Measurements from ENCODE around the gene DPYSL3. TPM values are rescaled to one million over a fixed set of nuclear protein-coding genes. Genes with fewer than 3 reads are reported as not detected.
"Not testable (repeated sequence)": the region's sequence is repeated elsewhere in the genome, so short reads cannot be mapped to it uniquely, and the experiment has no call there.

DPYSL3 gene
- total RNA-seq, 3 donors from 2014 or later: 12.0 to 134 (median 31.1) TPM

- Histone ChIP-seq H3K4me3 (no peak overlapping the region), H3K36me3 (ENCODE audit: low read depth) (no peaks in the 10 kb centered on the region), H3K9me3 (no peaks in the 10 kb centered on the region), H3K4me1 (ENCODE audit: low read depth) (no peaks in the 10 kb centered on the region)
- peak; percentile 52 for ATAC-seq
- TF ChIP-seq CTCF (IDR thresholded peaks at IDR 0.05): no peak
- DNase-seq: no peak
- intact Hi-C loops (cut with DNase I, micrococcal nuclease): loop anchor here (5.0 to 10.0 kb wide), 3 partner anchors 50 to 102 kb away; no protein-coding TSS in a partner anchor
Observed at GRCh38 chr5:147554261-147554817, 44.5 kb upstream of the DPYSL3 start.

GRCh38 chr5:147553817-147554216, 43.9 kb upstream of the DPYSL3 start:
- ATAC-seq; H3K4me3 ChIP-seq; H3K9me3 ChIP-seq; DNase-seq; H3K36me3 ChIP-seq (ENCODE audit: low read depth); H3K4me1 ChIP-seq (ENCODE audit: low read depth): not testable (repeated sequence)
- intact Hi-C loops (cut with DNase I, micrococcal nuclease): loop anchor here (5.0 to 10.0 kb wide), 3 partner anchors 49 to 102 kb away; no protein-coding TSS in a partner anchor

DNA sequence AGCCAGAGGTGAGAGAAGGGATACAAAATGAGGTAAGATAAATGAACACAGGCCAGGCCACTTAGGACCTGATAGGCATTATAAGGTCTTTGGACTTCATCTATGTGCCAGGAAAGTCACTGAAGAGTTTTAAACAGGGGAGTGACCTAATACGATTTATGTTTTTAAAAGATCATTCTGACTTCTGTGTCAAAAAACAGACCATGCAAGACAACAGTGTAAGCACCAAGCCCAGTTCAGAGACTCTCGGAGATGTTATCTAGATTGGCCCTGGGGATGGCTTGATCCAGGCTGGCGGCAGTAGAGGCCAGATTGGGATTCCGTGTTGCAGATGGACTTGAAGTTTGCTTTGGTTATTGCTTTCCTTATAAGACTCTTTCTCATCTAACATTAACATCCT, 43.0 kb upstream of the DPYSL3 start:
- no peak for DNase-seq
- Histone ChIP-seq H3K36me3 (ENCODE audit: low read depth) (no peaks in the 10 kb centered on the region), H3K4me3 (no peak overlapping the region), H3K9me3 (no peaks in the 10 kb centered on the region), H3K4me1 (ENCODE audit: low read depth) (no peaks in the 10 kb centered on the region)
- ATAC-seq: no peak
- intact Hi-C loops (cut with DNase I, micrococcal nuclease): loop anchor here (5.0 to 10.0 kb wide), 3 partner anchors 48 to 101 kb away; no protein-coding TSS in a partner anchor
- no peak for TF ChIP-seq CTCF (IDR thresholded peaks at IDR 0.05)

DNA sequence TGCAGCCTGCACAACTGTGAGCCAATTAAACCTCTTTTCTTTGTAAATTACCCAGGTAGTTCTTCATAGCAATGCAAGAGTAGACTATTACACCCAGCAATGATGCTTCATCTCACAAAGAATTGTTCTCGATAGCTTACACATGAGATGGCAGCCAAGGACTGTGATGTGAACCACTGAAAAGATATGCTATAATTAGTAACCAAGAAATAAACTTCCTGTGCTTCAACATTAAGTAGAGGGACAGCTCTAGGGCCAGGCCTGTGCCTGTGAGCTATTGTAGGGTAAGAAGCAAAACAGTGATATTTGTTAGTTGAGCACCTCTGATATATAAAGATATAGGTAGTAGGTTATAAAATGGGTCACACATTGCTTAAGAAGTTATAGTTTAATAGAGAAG, 41.8 kb upstream of the DPYSL3 start:
- Histone ChIP-seq H3K4me3 (no peak overlapping the region), H3K4me1 (ENCODE audit: low read depth) (no peaks in the 10 kb centered on the region), H3K9me3 (no peaks in the 10 kb centered on the region), H3K36me3 (ENCODE audit: low read depth) (no peaks in the 10 kb centered on the region)
- DNase-seq (no peak), ATAC-seq (no peak)
- no peak for TF ChIP-seq CTCF (IDR thresholded peaks at IDR 0.05)
- intact Hi-C loops (cut with DNase I, micrococcal nuclease): loop anchor here (5.0 to 10.0 kb wide), 3 partner anchors 47 to 99 kb away; no protein-coding TSS in a partner anchor

DNA sequence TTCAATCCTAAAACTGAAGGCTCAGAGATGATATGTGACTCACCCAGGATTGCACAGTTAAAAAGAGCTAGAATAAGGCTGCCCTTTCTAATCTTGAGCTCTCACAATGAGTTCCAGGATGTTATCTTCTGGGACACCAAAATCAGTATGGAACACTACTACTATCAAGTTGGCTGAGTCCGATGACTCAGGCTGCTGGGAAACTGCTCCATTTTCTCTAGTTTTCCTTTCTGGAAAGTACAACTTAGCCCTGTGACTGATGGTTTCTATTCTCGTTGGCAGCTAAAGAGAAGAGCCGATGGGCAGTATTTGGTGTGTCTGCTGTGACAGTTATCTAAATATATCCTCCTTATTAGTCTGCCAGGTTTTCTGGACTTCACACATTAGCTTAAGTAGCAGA, 37.9 kb upstream of the DPYSL3 start:
- no peak for TF ChIP-seq CTCF (IDR thresholded peaks at IDR 0.05)
- Histone ChIP-seq H3K4me1 (ENCODE audit: low read depth) (no peaks in the 10 kb centered on the region), H3K4me3 (no peak overlapping the region), H3K36me3 (ENCODE audit: low read depth) (no peaks in the 10 kb centered on the region), H3K9me3 (no peaks in the 10 kb centered on the region)
- DNase-seq (no peak), ATAC-seq (no peak)
- intact Hi-C loops (cut with DNase I, micrococcal nuclease): no loop called here

GRCh38 chr5:147544556-147544955, 34.7 kb upstream of the DPYSL3 start:
- intact Hi-C loops (cut with DNase I, micrococcal nuclease): no loop called here
- Histone ChIP-seq H3K9me3 (no peaks in the 10 kb centered on the region), H3K4me1 (ENCODE audit: low read depth) (no peaks in the 10 kb centered on the region), H3K36me3 (ENCODE audit: low read depth) (no peaks in the 10 kb centered on the region), H3K4me3 (no peak overlapping the region)
- DNase-seq (no peak), ATAC-seq (no peak)
- no peak for TF ChIP-seq CTCF (IDR thresholded peaks at IDR 0.05)

Data from mucosa of descending colon (tissue), 3 donors.